Fibroblast of pulmonary artery (primary cell): ENCODE data around the gene KDM2B.

Experiments used
- DNase-seq: peaks from one replicate; pipeline ENCODE4 v3.0.0-alpha.2; 2010; ENCODE audit warnings: low read depth
- H3K4me3 ChIP-seq: replicated peaks from 2 replicates; pipeline ENCODE4 v1.5.1; 2011; ENCODE audit warnings: low read depth, mild to moderate bottlenecking, control low read depth, low read length, moderate library complexity
- TF ChIP-seq, protein P1 (sequence below): IDR thresholded peaks from 2 replicates; pipeline ENCODE4 v1.5.1; 2011; ENCODE audit warnings: mild to moderate bottlenecking, control low read depth, low read length, inconsistent platforms; ENCODE audit errors: missing control alignments

Gene KDM2B

DNA sequence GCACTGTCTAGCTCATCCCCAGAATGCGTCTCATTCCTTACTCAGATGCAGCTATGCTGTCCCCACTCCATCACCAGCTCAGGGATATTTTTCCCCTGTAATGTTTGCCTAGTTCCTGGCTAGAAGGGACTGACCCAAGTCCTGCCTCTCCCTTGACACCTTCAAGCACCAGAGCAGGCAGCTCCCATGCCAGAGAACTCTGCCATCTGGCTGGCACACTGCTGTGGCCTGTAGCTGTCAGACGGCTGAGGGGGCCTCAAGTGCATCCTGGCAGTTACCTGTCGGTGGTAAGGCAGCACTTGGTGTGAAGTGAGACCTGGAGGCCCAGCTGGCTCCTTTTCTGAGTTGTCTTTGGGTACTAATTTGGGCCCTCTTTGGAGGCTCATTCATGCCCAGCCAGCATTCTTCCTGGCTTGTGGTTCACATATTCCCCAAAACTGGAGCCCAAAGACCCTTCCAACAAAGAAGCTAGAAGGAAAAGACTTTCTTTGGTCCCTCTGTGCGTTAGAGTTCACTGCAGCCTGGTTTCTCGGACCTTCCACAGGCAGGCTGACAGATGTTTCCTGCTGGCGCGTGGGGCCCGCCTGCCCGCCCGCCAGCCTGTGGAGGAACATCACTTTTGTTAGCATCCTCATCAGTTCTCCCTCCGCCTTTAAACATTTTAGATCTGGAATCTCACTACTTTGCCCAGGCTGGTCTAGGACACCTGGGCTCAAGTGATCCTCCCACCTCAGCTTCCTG is 147.9 kb downstream of the KDM2B start:
- H3K4me3 ChIP-seq: no peak overlapping the region
- DNase-seq: no peak
- TF ChIP-seq, protein P1, sequence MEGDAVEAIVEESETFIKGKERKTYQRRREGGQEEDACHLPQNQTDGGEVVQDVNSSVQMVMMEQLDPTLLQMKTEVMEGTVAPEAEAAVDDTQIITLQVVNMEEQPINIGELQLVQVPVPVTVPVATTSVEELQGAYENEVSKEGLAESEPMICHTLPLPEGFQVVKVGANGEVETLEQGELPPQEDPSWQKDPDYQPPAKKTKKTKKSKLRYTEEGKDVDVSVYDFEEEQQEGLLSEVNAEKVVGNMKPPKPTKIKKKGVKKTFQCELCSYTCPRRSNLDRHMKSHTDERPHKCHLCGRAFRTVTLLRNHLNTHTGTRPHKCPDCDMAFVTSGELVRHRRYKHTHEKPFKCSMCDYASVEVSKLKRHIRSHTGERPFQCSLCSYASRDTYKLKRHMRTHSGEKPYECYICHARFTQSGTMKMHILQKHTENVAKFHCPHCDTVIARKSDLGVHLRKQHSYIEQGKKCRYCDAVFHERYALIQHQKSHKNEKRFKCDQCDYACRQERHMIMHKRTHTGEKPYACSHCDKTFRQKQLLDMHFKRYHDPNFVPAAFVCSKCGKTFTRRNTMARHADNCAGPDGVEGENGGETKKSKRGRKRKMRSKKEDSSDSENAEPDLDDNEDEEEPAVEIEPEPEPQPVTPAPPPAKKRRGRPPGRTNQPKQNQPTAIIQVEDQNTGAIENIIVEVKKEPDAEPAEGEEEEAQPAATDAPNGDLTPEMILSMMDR: no peak

DNA sequence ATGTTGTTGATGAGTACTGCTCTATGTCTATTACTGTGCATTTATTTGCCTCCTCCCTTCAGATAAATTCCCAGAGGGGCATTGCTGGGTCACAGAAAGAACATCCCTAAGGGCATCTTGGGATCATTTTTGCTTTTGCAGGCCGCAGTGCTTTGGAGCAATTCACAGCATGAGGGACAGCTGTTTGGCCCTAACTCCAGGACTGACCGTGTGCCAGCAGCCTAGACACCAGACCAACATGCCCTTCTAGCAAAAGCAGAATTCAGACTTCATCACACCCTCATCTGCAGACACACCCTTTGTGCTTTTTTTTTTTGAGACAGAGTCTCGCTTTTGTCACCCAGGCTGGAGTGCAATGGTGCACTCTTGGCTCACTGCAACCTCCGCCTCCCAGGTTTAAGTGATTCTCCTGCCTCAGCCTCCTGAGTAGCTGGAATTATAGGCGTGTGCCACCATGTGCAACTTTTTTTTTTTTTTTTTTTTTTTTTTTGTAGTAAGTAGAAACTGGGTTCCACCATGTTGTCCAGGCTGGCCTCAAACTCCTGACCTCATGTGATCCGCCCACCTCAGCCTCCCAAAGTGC is 149.9 kb downstream of the KDM2B start:
- DNase-seq: no peak
- no peak overlapping the region for H3K4me3 ChIP-seq
- TF ChIP-seq, protein P1: no peak

DNA sequence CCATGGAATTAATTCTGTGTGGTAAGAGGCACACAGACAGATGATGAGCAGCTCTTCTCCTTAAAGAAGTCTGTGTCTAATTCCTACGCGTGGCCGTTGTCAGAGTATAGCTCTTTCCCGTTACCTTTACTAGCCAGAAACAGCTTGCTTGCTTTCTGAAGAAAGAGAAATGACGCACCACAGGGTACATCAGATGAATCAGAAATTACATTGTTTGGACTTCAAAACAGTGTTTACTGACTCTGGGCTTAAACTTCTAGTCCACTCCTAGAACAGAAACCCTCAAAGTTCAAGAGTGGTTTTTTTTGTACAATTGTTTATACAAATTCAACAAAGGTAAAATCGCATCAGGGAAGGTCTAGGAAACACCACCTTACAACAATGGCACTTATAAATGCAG is 151.9 kb downstream of the KDM2B start:
- no peak for DNase-seq
- H3K4me3 ChIP-seq: no peak overlapping the region
- TF ChIP-seq, protein P1: no peak

DNA sequence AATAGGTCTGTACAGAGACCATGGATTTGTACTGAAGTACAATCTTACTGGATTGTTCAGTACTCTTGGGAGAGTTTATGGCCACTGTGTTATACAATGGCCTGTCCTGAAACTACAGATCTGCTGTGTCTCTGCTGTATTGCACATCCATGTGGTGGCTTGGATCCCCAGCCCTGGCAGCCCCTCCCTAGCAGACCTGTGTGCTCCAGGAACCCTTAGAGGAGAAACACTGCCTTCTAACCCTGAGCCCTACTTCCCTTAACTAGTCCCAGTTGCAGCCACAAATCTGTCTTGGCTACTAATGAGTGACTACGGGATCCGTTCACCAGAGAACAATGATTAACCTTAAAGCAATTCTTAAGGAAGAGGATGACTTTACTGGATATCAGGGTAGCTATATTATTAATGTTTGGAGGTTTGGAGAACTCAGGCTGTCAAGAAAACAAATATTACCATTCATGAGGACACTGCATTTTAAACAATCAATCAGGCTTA is 153.2 kb downstream of the KDM2B start:
- DNase-seq: no peak
- TF ChIP-seq, protein P1: no peak
- H3K4me3 ChIP-seq: no peak overlapping the region

DNA sequence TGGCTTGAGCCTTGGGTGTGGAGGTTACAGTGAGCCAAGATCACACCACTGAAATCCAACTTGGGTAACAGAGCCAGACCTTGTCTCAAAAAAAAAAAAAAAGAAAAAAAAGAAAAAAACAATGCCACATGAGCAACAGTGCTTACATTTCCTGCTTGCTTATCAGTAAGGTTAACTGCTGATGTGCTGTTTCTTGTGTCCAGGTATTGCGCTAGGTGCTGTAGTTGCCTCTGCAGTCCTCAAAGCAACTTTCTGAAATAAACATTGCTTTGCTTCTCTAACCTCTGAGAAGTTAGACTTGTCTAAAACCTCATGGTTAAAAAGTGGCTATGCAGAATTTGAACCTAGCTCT is 156.2 kb downstream of the KDM2B start:
- H3K4me3 ChIP-seq: no peak overlapping the region
- TF ChIP-seq, protein P1: no peak
- no peak for DNase-seq

DNA sequence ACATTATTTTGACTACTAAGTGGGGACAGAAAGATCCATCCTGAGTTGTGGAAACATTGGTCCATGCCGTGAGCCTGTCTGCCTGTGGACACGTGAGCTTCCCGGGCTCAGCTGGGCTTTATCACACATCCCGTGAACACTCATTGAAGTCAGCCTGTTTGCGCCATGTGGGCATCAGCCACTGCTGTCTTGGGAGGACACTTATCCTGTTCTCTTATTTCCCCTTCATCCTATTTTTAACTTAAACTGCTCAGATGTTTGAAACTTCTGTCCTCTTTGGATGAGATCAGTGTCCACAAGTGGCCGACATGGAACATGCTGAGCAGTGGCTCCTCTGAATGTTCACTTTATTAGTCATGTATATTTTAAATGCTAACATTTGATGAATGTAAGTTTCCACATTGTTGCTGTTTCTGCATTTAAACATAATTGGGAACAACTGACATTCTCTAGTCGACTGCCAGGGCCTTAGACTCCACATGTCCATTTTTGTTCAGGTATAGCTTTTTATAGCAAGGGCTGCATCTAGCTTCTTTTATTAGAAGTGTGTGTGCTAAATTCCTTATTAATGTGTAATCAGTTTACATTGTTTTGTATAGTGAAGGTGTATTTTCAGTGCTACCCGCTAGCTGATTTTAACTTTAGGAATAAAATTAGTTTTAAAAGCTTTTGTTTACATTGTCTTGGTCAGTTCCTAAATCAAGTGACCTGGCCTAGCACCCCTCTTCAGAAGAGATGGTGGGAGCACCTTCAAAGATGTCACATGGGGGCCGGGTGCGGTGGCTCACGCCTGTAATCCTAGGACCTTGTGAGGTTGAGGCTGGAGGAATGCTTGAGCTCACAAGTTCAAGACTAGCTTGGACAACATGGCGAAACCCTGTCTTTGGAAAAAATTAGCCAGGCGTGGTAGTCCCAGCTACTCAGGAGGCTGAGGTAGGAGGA is 156.9 kb downstream of the KDM2B start:
- no peak for DNase-seq

More for the DNA sequence above, 156.9 kb downstream of the KDM2B start:
- TF ChIP-seq, protein P1: no peak
- no peak overlapping the region for H3K4me3 ChIP-seq
